Glutamatergic neuron (in vitro differentiated cells): ENCODE data around the gene DLX3. TPM values are rescaled to one million over a fixed set of nuclear protein-coding genes. Genes with fewer than 3 reads are reported as not detected.

Experiments used
- DNase-seq: peaks from one replicate; pipeline ENCODE4 v3.0.0; 2022
- H3K27ac Mint-ChIP-seq: one replicate; pipeline ENCODE4 v1.8.0; 2020; ENCODE audit warnings: mild to moderate bottlenecking, mixed read lengths, inconsistent platforms; ENCODE audit not compliant: unreplicated experiment
- H3K27me3 Mint-ChIP-seq: one replicate; pipeline ENCODE4 v1.8.0; 2020; ENCODE audit warnings: mild to moderate bottlenecking, moderate library complexity, mixed read lengths, inconsistent platforms; ENCODE audit not compliant: unreplicated experiment
- H3K36me3 Mint-ChIP-seq: one replicate; pipeline ENCODE4 v1.8.0; 2020; ENCODE audit warnings: mild to moderate bottlenecking, mixed read lengths, inconsistent platforms; ENCODE audit not compliant: unreplicated experiment
- H3K4me1 Mint-ChIP-seq: one replicate; pipeline ENCODE4 v1.8.0; 2020; ENCODE audit warnings: mild to moderate bottlenecking, low read depth, mixed read lengths, inconsistent platforms; ENCODE audit not compliant: unreplicated experiment
- H3K4me3 Mint-ChIP-seq: one replicate; pipeline ENCODE4 v1.8.0; 2020; ENCODE audit warnings: mild to moderate bottlenecking, mixed read lengths, inconsistent platforms; ENCODE audit not compliant: unreplicated experiment
- H3K9me3 Mint-ChIP-seq: one replicate; pipeline ENCODE4 v1.8.0; 2020; ENCODE audit warnings: mild to moderate bottlenecking, moderate library complexity, mixed read lengths, inconsistent platforms; ENCODE audit not compliant: unreplicated experiment
- CTCF ChIP-seq: fragments of 200-600 bp; sonication (generic); IDR thresholded peaks from one replicate; pipeline ENCODE4 v1.5.0; 2021; ENCODE audit not compliant: partially characterized antibody, unreplicated experiment
- total RNA-seq: library from RNA; stranded (reverse); fragmentation: NEBNext Ultra II Directional; extraction: Animal tissue kit (Norgen Biotek cat#: 25700); gene quantifications from one replicate; pipeline ENCODE4 v1.2.1, GENCODE V29; 2021; ENCODE audit not compliant: unreplicated experiment

The DLX3 gene
- total RNA-seq, 1 donor from 2014 or later, result 0.37 TPM

DNA sequence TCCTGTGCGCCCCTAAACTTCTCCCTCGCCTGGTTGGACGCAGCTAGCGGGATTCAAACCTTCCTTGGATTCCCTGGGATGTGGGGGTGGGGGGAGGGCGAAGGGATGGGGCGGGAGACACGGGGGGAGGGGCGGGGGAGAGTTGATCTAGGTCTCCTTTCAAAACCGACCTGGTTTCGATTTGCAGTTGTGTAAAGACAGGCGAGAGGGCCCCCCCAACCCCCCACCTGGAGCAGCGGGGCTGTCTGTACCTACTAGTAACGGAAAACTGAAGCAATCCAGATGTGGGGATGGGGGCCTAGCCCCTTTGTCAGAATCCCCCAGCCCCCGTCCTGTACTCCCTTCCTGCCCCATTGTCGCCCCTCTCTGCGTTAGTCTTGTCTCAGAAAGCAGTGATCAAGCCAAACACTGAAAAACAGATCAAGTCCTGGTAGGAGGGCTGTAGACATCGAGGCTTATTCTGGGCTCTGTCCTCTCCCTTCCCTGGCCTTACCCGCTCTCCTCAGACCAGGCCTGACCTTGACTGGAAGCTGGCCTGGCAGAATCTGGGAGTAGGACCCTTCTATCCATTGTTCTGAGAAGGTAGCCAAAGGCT, 25.1 kb downstream of the DLX3 start:
- Mint-ChIP-seq H3K4me1 (peaks cover 9% of the 10 kb centered on the region), H3K4me3 (no peak overlapping the region), H3K27ac (no peak overlapping the region), H3K9me3 (peaks cover 6% of the 10 kb centered on the region), H3K27me3 (peaks cover 48% of the 10 kb centered on the region), H3K36me3 (peaks cover 4% of the 10 kb centered on the region)
- no peak for DNase-seq
- no peak for TF ChIP-seq CTCF

GRCh38 chr17:49969134-49969759, 25.8 kb downstream of the DLX3 start, which contains the start of gene DLX4:
TSS of gene DLX4 (plus strand) at chr17:49969190. CDS start at chr17:49969469, 279 bp downstream.
- DNase-seq, result no peak
- peaks cover 54% of the 10 kb centered on the region for H3K27me3 Mint-ChIP-seq
- peaks cover 7% of the 10 kb centered on the region for H3K9me3 Mint-ChIP-seq
- H3K4me1 Mint-ChIP-seq, result peaks cover 14% of the 10 kb centered on the region
- no peak within 1 kb of the TSS for H3K27ac Mint-ChIP-seq
- TF ChIP-seq CTCF, result no peak
- peaks cover 4% of the 10 kb centered on the region for H3K36me3 Mint-ChIP-seq
- peak within 1 kb of the TSS; percentile 93 for H3K4me3 Mint-ChIP-seq

DNA sequence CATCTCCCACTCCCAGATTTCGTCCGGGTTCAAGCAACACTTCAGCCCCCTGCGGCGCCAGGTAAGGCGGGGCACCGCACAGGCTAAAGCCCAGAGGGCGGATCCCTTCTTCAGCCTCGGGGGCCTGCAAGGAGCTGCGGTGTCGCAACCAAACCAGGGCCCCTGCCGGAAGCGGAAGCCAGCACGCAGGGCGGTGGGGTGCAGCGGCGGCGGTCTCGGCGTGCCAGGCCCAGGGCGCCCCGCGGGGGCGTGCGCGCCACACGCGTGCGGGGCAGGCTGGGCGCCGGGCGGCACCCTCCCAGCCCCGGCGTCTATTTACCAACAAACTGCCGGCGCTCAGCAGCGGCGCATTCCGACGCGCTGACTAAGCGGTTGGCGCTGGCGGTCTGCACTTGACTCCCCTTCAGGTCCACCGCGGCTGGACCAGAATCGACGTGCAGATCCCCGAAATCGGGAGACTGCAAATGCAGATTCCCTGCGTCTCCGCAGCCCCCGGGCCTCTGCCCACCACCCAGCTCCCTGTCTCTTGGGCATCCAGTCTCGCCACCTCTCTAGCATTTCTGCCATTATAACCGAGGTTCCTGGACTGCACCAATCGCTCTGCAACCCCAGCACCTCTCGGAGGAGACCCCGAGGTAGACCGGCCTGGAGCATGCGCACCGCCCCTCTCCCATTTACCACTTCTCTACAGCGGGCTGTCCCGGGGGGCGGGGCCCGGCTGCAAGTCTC, 26.5 kb downstream of the DLX3 start:
- H3K4me3 Mint-ChIP-seq, result peak overlapping the region; percentile 93
- no peak for TF ChIP-seq CTCF
- H3K4me1 Mint-ChIP-seq, result peaks cover 16% of the 10 kb centered on the region
- peak; percentile 86 for DNase-seq
- H3K36me3 Mint-ChIP-seq, result peaks cover 4% of the 10 kb centered on the region
- peaks cover 7% of the 10 kb centered on the region for H3K9me3 Mint-ChIP-seq
- no peak overlapping the region for H3K27ac Mint-ChIP-seq
- peaks cover 55% of the 10 kb centered on the region for H3K27me3 Mint-ChIP-seq

DNA sequence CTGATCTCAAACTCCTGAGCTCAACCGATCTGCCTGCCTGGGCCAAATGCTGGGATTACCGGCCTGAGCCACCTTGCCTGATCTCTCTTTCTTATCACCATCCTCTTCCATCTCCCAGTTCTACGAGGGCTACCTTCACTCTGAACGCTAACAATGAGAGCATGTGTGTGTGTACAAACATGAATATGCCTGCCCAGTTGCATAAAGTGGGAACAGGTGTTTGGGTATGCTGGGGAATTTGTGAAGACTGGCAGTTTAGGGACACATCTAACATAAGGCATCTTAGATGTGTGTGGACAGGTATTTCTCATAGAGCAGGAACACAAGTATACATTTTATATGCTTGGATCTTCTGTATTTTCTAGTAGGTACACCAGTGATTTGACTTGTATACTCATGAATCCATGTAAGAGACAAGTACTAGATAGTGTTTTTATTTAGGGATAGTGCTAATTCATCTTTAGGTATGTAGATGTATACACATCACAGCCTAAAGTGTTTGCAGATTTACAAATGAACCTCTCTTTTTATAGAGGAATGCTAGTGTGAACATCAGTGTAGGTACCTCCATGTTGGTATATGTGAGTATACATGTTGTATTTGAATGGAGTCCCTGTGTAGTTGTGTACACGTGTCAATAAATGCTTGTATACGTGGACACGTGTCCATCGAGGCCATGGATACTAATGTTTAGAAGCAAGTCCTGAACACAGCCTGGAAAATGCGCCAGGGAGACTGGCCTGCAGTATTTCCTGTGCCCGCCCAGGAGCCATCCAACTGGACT, 27.2 kb downstream of the DLX3 start:
- H3K9me3 Mint-ChIP-seq, result peaks cover 7% of the 10 kb centered on the region
- H3K27ac Mint-ChIP-seq, result no peak overlapping the region
- peaks cover 58% of the 10 kb centered on the region for H3K27me3 Mint-ChIP-seq
- no peak for DNase-seq
- peaks cover 4% of the 10 kb centered on the region for H3K36me3 Mint-ChIP-seq
- H3K4me1 Mint-ChIP-seq, result peaks cover 16% of the 10 kb centered on the region
- H3K4me3 Mint-ChIP-seq, result peak overlapping the region; percentile 65
- no peak for TF ChIP-seq CTCF
